H1 (cell line): ENCODE measurements around the gene SLC24A3. TPM values are rescaled to one million over a fixed set of nuclear protein-coding genes. Genes with fewer than 3 reads are reported as not detected.

Experiments
- BRCA1 ChIP-seq: IDR thresholded peaks from 2 replicates; pipeline ENCODE4 v1.6.1; 2012; ENCODE audit warnings: low read depth, low read length, improper control_type of control experiment
- CHD7 ChIP-seq: fragments of 300-600 bp; sonication (generic); IDR thresholded peaks from 2 replicates; pipeline ENCODE4 v1.7.1; 2012; ENCODE audit warnings: low read length, moderate library complexity, mild to moderate bottlenecking, inconsistent platforms; ENCODE audit not compliant: insufficient replicate concordance
- SIRT6 ChIP-seq: IDR thresholded peaks from one replicate; pipeline ENCODE4 v1.7.1; 2012; ENCODE audit warnings: low read length, inconsistent platforms
- TBP ChIP-seq: IDR thresholded peaks from 2 replicates; pipeline ENCODE4 v1.6.1; 2011; ENCODE audit warnings: low read depth, low read length, improper control_type of control experiment
- polyA plus RNA-seq, 7 experiments: library from polyadenylated mRNA; depleted of rRNA in 3 of 7; stranded (reverse) in 5 of 7; unstranded in 2 of 7; fragments of >200 nt in 5 of 7; fragments of 200-250 nt in 2 of 7; gene quantifications; 1 replicate in 5 of 7; 2 replicates in 1 of 7; 4 replicates in 1 of 7; pipeline versions ENCODE4 v1.2.1 to v1.2.3, GENCODE V29; 2011 to 2013; ENCODE audit warnings: missing spikeins in 2 of 7, mixed read lengths in 2 of 7
- total RNA-seq: library from RNA; stranded (reverse); fragmentation: NEBNext Ultra II Directional; extraction: Animal tissue kit (Norgen Biotek cat#: 25700); gene quantifications from 2 replicates; pipeline ENCODE4 v1.2.1, GENCODE V29; 2021

SLC24A3 gene
- total and polyA plus RNA-seq, 2 of the 8 experiments (the other 6 are each of a cell fraction or from before 2014, with no cell fraction given), result 4.5 to 6.3 TPM

- TF ChIP-seq CHD7 (no peak), SIRT6 (no peak), BRCA1 (no peak), TBP (no peak)
Measured at GRCh38 chr20:19676202-19676601, 463.8 kb downstream of the SLC24A3 start (continued).
